ENCODE data around the gene MEDAG. TPM values are rescaled to one million over a fixed set of nuclear protein-coding genes. Genes with fewer than 3 reads are reported as not detected.

Gene MEDAG
- total RNA-seq, 1 experiment from 2014 or later, result not detected

GRCh38 chr13:30859326-30859725 is 46.7 kb upstream of the MEDAG start:
- Histone ChIP-seq H3K27ac (no peak overlapping the region), H3F3A (ENCODE audit: insufficient read depth, low read depth) (no peaks in the 10 kb centered on the region), H3K9me2 (ENCODE audit: insufficient read depth) (no peaks in the 10 kb centered on the region), H3K4me3 (no peak overlapping the region), H2AFZ (no peak overlapping the region), H3K27me3 (ENCODE audit: insufficient read depth, low read depth) (no peaks in the 10 kb centered on the region), H3K9me3 (ENCODE audit: insufficient read depth, low read depth) (no peaks in the 10 kb centered on the region), H3K79me2 (ENCODE audit: low read depth) (no peaks in the 10 kb centered on the region), H3K36me3 (ENCODE audit: low read depth) (no peaks in the 10 kb centered on the region), H4K20me1 (ENCODE audit: insufficient read depth) (no peaks in the 10 kb centered on the region), H3K4me2 (no peak overlapping the region), H3K4me1 (replicated peaks; ENCODE audit: insufficient read depth) (no peaks in the 10 kb centered on the region)
- BruUV-seq (replicated peaks), result no TSS peak
- CTCF ChIA-PET, result no interaction called here
- intact Hi-C loops (cut with micrococcal nuclease; ENCODE audit: unreplicated experiment), result no loop called here
- DNase-seq, result no peak
- TF ChIP-seq, protein P1, sequence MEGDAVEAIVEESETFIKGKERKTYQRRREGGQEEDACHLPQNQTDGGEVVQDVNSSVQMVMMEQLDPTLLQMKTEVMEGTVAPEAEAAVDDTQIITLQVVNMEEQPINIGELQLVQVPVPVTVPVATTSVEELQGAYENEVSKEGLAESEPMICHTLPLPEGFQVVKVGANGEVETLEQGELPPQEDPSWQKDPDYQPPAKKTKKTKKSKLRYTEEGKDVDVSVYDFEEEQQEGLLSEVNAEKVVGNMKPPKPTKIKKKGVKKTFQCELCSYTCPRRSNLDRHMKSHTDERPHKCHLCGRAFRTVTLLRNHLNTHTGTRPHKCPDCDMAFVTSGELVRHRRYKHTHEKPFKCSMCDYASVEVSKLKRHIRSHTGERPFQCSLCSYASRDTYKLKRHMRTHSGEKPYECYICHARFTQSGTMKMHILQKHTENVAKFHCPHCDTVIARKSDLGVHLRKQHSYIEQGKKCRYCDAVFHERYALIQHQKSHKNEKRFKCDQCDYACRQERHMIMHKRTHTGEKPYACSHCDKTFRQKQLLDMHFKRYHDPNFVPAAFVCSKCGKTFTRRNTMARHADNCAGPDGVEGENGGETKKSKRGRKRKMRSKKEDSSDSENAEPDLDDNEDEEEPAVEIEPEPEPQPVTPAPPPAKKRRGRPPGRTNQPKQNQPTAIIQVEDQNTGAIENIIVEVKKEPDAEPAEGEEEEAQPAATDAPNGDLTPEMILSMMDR (conservative IDR thresholded peaks at IDR 0.05), result no peak
- no peak for TF ChIP-seq EZH2 (IDR thresholded peaks at IDR 0.05; ENCODE audit: low read depth)
- POLR2A ChIA-PET (ENCODE audit: unreplicated experiment), result no interaction called here

GRCh38 chr13:30861163-30861562 is 44.9 kb upstream of the MEDAG start:
- Histone ChIP-seq H3K27me3 (ENCODE audit: insufficient read depth, low read depth) (no peaks in the 10 kb centered on the region), H3K9me3 (ENCODE audit: insufficient read depth, low read depth) (no peaks in the 10 kb centered on the region), H3K4me1 (replicated peaks; ENCODE audit: insufficient read depth) (0 out of 2 replicates have a peak, but pooled peaks cover 9% of the 10 kb centered on the region), H2AFZ (no peak overlapping the region), H3K4me3 (no peak overlapping the region), H3F3A (ENCODE audit: insufficient read depth, low read depth) (no peaks in the 10 kb centered on the region), H3K79me2 (ENCODE audit: low read depth) (no peaks in the 10 kb centered on the region), H3K27ac (no peak overlapping the region), H3K4me2 (no peak overlapping the region), H4K20me1 (ENCODE audit: insufficient read depth) (no peaks in the 10 kb centered on the region), H3K9me2 (ENCODE audit: insufficient read depth) (no peaks in the 10 kb centered on the region), H3K36me3 (ENCODE audit: low read depth) (no peaks in the 10 kb centered on the region)
- ChIA-PET CTCF (no interaction called here), POLR2A (ENCODE audit: unreplicated experiment) (no interaction called here)
- no TSS peak for BruUV-seq (replicated peaks)
- DNase-seq, result no peak
- intact Hi-C loops (cut with micrococcal nuclease; ENCODE audit: unreplicated experiment), result loop anchor here (10.0 kb wide), 3 partner anchors 286 to 726 kb away; partner anchors contain the start of gene HMGB1
- TF ChIP-seq, protein P1 (conservative IDR thresholded peaks at IDR 0.05), result no peak
- TF ChIP-seq EZH2 (IDR thresholded peaks at IDR 0.05; ENCODE audit: low read depth), result no peak

DNA sequence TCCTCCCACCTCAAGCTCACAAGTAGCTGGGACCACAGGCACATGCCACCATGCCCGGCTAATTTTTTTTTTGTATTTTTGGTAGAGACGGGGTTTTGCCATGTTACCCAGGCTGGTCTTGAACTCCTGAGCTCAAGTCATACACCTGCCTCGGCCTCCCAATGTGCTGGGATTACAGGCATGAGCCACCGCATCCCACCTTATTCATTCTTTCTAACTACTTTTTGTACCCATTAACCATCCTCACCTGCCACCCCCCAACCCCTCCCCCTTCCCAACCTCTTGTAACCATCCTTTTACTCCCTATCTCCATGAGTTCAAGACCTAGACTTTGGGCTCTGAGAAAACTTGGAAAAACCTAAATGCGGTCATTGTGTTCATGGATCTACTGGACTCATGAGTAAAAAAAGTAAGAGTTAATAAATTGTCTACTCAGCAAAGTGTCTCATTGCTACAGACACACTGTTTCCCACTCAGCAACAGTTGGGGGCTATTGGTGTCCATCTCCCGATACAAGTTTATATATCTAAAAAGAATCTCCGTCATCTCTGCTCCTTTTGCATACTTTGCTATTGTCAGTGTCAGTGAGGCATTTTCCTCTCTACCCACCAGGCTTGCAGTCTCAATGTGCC is 44.1 kb upstream of the MEDAG start:
- intact Hi-C loops (cut with micrococcal nuclease; ENCODE audit: unreplicated experiment), result loop anchor here (10.0 kb wide), 3 partner anchors 287 to 727 kb away; partner anchors contain the start of gene HMGB1
- ChIA-PET POLR2A (ENCODE audit: unreplicated experiment) (no interaction called here), CTCF (no interaction called here)
- no peak overlapping the region for H3K4me2 ChIP-seq
- H3K36me3 ChIP-seq (ENCODE audit: low read depth), result no peaks in the 10 kb centered on the region
- TF ChIP-seq, protein P1 (conservative IDR thresholded peaks at IDR 0.05), result no peak
- no peak for TF ChIP-seq EZH2 (IDR thresholded peaks at IDR 0.05; ENCODE audit: low read depth)
- H3K79me2 ChIP-seq (ENCODE audit: low read depth), result no peaks in the 10 kb centered on the region
- no peak for DNase-seq
- H3F3A ChIP-seq (ENCODE audit: insufficient read depth, low read depth), result no peaks in the 10 kb centered on the region
- H3K4me3 ChIP-seq, result no peak overlapping the region
- 0 out of 2 replicates have a peak, but pooled peaks cover 9% of the 10 kb centered on the region for H3K4me1 ChIP-seq (replicated peaks; ENCODE audit: insufficient read depth)
- no peaks in the 10 kb centered on the region for H3K9me2 ChIP-seq (ENCODE audit: insufficient read depth)
- no peaks in the 10 kb centered on the region for H3K27me3 ChIP-seq (ENCODE audit: insufficient read depth, low read depth)
- no peak overlapping the region for H3K27ac ChIP-seq
- H3K9me3 ChIP-seq (ENCODE audit: insufficient read depth, low read depth), result no peaks in the 10 kb centered on the region
- H4K20me1 ChIP-seq (ENCODE audit: insufficient read depth), result no peaks in the 10 kb centered on the region
- no TSS peak for BruUV-seq (replicated peaks)
- no peak overlapping the region for H2AFZ ChIP-seq

Data from PC-9 (cell line).